Mesendoderm (in vitro differentiated cells): ENCODE data around the gene PSPC1.

Source experiments
- DNase-seq: peaks from one replicate; pipeline ENCODE4 v3.0.0; 2013
- H2AK5ac ChIP-seq: 2 replicates; pipeline ENCODE4 v1.6.1; 2013; ENCODE audit warnings: low read length, inconsistent platforms
- H2BK120ac ChIP-seq: 2 replicates; pipeline ENCODE4 v1.6.1; 2013; ENCODE audit warnings: low read depth, mild to moderate bottlenecking, low read length, moderate library complexity, mixed read lengths
- H2BK15ac ChIP-seq: replicated peaks from 2 replicates; pipeline ENCODE4 v1.6.1; 2013; ENCODE audit warnings: low read depth, mild to moderate bottlenecking, moderate library complexity
- H2BK5ac ChIP-seq: 2 replicates; pipeline ENCODE4 v1.6.1; 2013; ENCODE audit warnings: low read length, inconsistent platforms
- H3K18ac ChIP-seq: 2 replicates; pipeline ENCODE4 v1.6.1; 2013; ENCODE audit warnings: mild to moderate bottlenecking, low read length, mixed read lengths
- H3K23ac ChIP-seq: one replicate; pipeline ENCODE4 v1.6.1; 2013; ENCODE audit warnings: low read length
- H3K27ac ChIP-seq: 2 replicates; pipeline ENCODE4 v1.5.1; 2013; ENCODE audit warnings: low read depth, mild to moderate bottlenecking, inconsistent platforms, low read length, moderate library complexity
- H3K27me3 ChIP-seq: 2 replicates; pipeline ENCODE4 v1.6.1; 2013; ENCODE audit warnings: low read length, control low read depth, mild to moderate bottlenecking, inconsistent platforms; ENCODE audit not compliant: insufficient read depth, poor library complexity
- H3K36me3 ChIP-seq: 2 replicates; pipeline ENCODE4 v1.6.1; 2013; ENCODE audit warnings: low read length, inconsistent platforms; ENCODE audit not compliant: control insufficient read depth, insufficient read depth
- H3K4ac ChIP-seq: one replicate; pipeline ENCODE4 v1.6.1; 2013; ENCODE audit warnings: low read depth, mild to moderate bottlenecking, low read length, moderate library complexity
- H3K4me1 ChIP-seq: 2 replicates; pipeline ENCODE4 v1.6.1; 2013; ENCODE audit warnings: low read depth, low read length, inconsistent platforms; ENCODE audit not compliant: control insufficient read depth
- H3K4me2 ChIP-seq: 2 replicates; pipeline ENCODE4 v1.6.1; 2013; ENCODE audit warnings: low read length
- H3K4me3 ChIP-seq: 2 replicates; pipeline ENCODE4 v1.5.1; 2013; ENCODE audit warnings: mild to moderate bottlenecking, low read length
- H3K56ac ChIP-seq: one replicate; pipeline ENCODE4 v1.6.1; 2013; ENCODE audit warnings: low read length
- H3K79me1 ChIP-seq: 2 replicates; pipeline ENCODE4 v1.6.1; 2013; ENCODE audit warnings: low read length, inconsistent platforms
- H3K79me2 ChIP-seq: 2 replicates; pipeline ENCODE4 v1.6.1; 2013; ENCODE audit warnings: mild to moderate bottlenecking, low read length; ENCODE audit not compliant: control insufficient read depth, insufficient read depth
- H3K9ac ChIP-seq: 2 replicates; pipeline ENCODE4 v1.6.1; 2013; ENCODE audit warnings: low read length, inconsistent platforms
- H4K5ac ChIP-seq: one replicate; pipeline ENCODE4 v1.6.1; 2013; ENCODE audit warnings: low read length
- H4K8ac ChIP-seq: one replicate; pipeline ENCODE4 v1.6.1; 2013; ENCODE audit warnings: low read depth, mild to moderate bottlenecking, control low read depth, low read length, moderate library complexity
- WGBS: extraction: QIAGEN DNeasy Blood & Tissue Kit; methylation state at CpG from one replicate; pipeline ENCODE4 v1.1.7; 2013; ENCODE audit warnings: low lambda C conversion rate, missing lambda C conversion rate; ENCODE audit not compliant: insufficient coverage; ENCODE audit errors: extremely low coverage; 5-methylcytosine and 5-hydroxymethylcytosine counted together

The PSPC1 gene

GRCh38 chr13:19670147-19670546 is 112.6 kb downstream of the PSPC1 start:
- Histone ChIP-seq H3K79me1 (peaks cover 1% of the 10 kb centered on the region), H4K5ac (no peak overlapping the region), H4K8ac (no peak overlapping the region), H3K36me3 (peaks cover 11% of the 10 kb centered on the region), H3K18ac (no peak overlapping the region), H3K4me3 (no peak overlapping the region), H3K23ac (no peak overlapping the region), H2BK15ac (no peak overlapping the region), H3K4me1 (no peaks in the 10 kb centered on the region), H3K27ac (no peak overlapping the region), H2BK120ac (no peak overlapping the region), H3K27me3 (no peaks in the 10 kb centered on the region), H3K79me2 (no peaks in the 10 kb centered on the region), H3K56ac (no peak overlapping the region), H3K4me2 (no peak overlapping the region), H3K9ac (no peak overlapping the region), H3K4ac (no peak overlapping the region), H2BK5ac (no peak overlapping the region), H2AK5ac (no peak overlapping the region)
- DNase-seq, result no peak
- WGBS, result no CpG with 5 or more reads among the region's 3 CpGs

- no peak overlapping the region for H3K4me2 ChIP-seq
- H3K4me1 ChIP-seq, result no peaks in the 10 kb centered on the region
- no peak overlapping the region for H3K4me3 ChIP-seq
- H3K79me1 ChIP-seq, result no peaks in the 10 kb centered on the region
- no peak overlapping the region for H3K18ac ChIP-seq
- H3K27ac ChIP-seq, result no peak overlapping the region
- DNase-seq, result no peak
- no CpG with 5 or more reads among the region's 9 CpGs for WGBS
- peaks cover 7% of the 10 kb centered on the region for H3K36me3 ChIP-seq
- H2BK5ac ChIP-seq, result no peak overlapping the region
- H3K4ac ChIP-seq, result no peak overlapping the region
- no peaks in the 10 kb centered on the region for H3K79me2 ChIP-seq
- no peak overlapping the region for H2BK120ac ChIP-seq
- no peak overlapping the region for H3K9ac ChIP-seq
- no peak overlapping the region for H3K23ac ChIP-seq
- no peaks in the 10 kb centered on the region for H3K27me3 ChIP-seq
- H4K5ac ChIP-seq, result no peak overlapping the region
- no peak overlapping the region for H2AK5ac ChIP-seq
- H3K56ac ChIP-seq, result no peak overlapping the region
- no peak overlapping the region for H4K8ac ChIP-seq
- H2BK15ac ChIP-seq, result no peak overlapping the region
Observed at GRCh38 chr13:19668778-19669177, 114.0 kb downstream of the PSPC1 start.

GRCh38 chr13:19665427-19665859 is 117.3 kb downstream of the PSPC1 start:
- H3K18ac ChIP-seq, result no peak overlapping the region
- no peak overlapping the region for H4K5ac ChIP-seq
- no peak overlapping the region for H2BK5ac ChIP-seq
- H3K79me2 ChIP-seq, result no peaks in the 10 kb centered on the region
- no peak overlapping the region for H3K23ac ChIP-seq
- H3K4me2 ChIP-seq, result no peak overlapping the region
- WGBS, result no CpG with 5 or more reads among the region's 14 CpGs
- no peak overlapping the region for H3K27ac ChIP-seq
- no peak overlapping the region for H2BK120ac ChIP-seq
- H3K4ac ChIP-seq, result no peak overlapping the region
- H4K8ac ChIP-seq, result no peak overlapping the region
- no peaks in the 10 kb centered on the region for H3K79me1 ChIP-seq
- no peak overlapping the region for H2AK5ac ChIP-seq
- H3K27me3 ChIP-seq, result no peaks in the 10 kb centered on the region
- H3K9ac ChIP-seq, result no peak overlapping the region
- H3K56ac ChIP-seq, result no peak overlapping the region
- no peaks in the 10 kb centered on the region for H3K4me1 ChIP-seq
- no peak overlapping the region for H3K4me3 ChIP-seq
- DNase-seq, result peak; percentile 3
- peaks cover 4% of the 10 kb centered on the region for H3K36me3 ChIP-seq
- no peak overlapping the region for H2BK15ac ChIP-seq

- no peak overlapping the region for H3K56ac ChIP-seq
- H3K27me3 ChIP-seq, result no peaks in the 10 kb centered on the region
- H3K23ac ChIP-seq, result no peak overlapping the region
- no peak overlapping the region for H2BK5ac ChIP-seq
- H4K8ac ChIP-seq, result no peak overlapping the region
- H3K4ac ChIP-seq, result no peak overlapping the region
- no peak overlapping the region for H3K27ac ChIP-seq
- H2BK120ac ChIP-seq, result no peak overlapping the region
- H4K5ac ChIP-seq, result no peak overlapping the region
- peaks cover 1% of the 10 kb centered on the region for H3K36me3 ChIP-seq
- no peak overlapping the region for H3K4me3 ChIP-seq
- H3K4me2 ChIP-seq, result no peak overlapping the region
- H2AK5ac ChIP-seq, result no peak overlapping the region
- H2BK15ac ChIP-seq, result no peak overlapping the region
- H3K18ac ChIP-seq, result no peak overlapping the region
- WGBS, result no CpG with 5 or more reads among the region's 14 CpGs
- no peak for DNase-seq
- H3K79me2 ChIP-seq, result no peaks in the 10 kb centered on the region
- no peaks in the 10 kb centered on the region for H3K79me1 ChIP-seq
- no peak overlapping the region for H3K9ac ChIP-seq
- no peaks in the 10 kb centered on the region for H3K4me1 ChIP-seq
Observed at GRCh38 chr13:19664481-19665230, 118.1 kb downstream of the PSPC1 start.

- H3K56ac ChIP-seq, result no peak overlapping the region
- no peak overlapping the region for H3K27ac ChIP-seq
- H3K27me3 ChIP-seq, result no peaks in the 10 kb centered on the region
- H3K4me2 ChIP-seq, result no peak overlapping the region
- H3K18ac ChIP-seq, result no peak overlapping the region
- H4K8ac ChIP-seq, result no peak overlapping the region
- no peak overlapping the region for H2BK15ac ChIP-seq
- H3K79me1 ChIP-seq, result no peaks in the 10 kb centered on the region
- WGBS, result no CpG with 5 or more reads among the region's 13 CpGs
- no peak overlapping the region for H3K4me3 ChIP-seq
- H3K9ac ChIP-seq, result no peak overlapping the region
- H3K36me3 ChIP-seq, result no peaks in the 10 kb centered on the region
- no peak overlapping the region for H2BK120ac ChIP-seq
- H4K5ac ChIP-seq, result no peak overlapping the region
- no peak overlapping the region for H2BK5ac ChIP-seq
- no peaks in the 10 kb centered on the region for H3K79me2 ChIP-seq
- no peak overlapping the region for H3K23ac ChIP-seq
- DNase-seq, result no peak
- H3K4me1 ChIP-seq, result no peaks in the 10 kb centered on the region
- H2AK5ac ChIP-seq, result no peak overlapping the region
- H3K4ac ChIP-seq, result no peak overlapping the region
Observed at GRCh38 chr13:19663416-19663979, 119.2 kb downstream of the PSPC1 start.
